Neuronal stem cell (in vitro differentiated cells): ENCODE results near the gene PLPPR2.

Experiments
- DNase-seq: peaks from one replicate; pipeline ENCODE4 v3.0.0-alpha.2; 2013; ENCODE audit warnings: low spot score
- H2AFZ ChIP-seq: one replicate; pipeline ENCODE4 v1.6.1; 2013; ENCODE audit warnings: mild to moderate bottlenecking, low read length, inconsistent platforms
- H2AK5ac ChIP-seq: 2 replicates; pipeline ENCODE4 v1.6.1; 2013; ENCODE audit warnings: low read depth, mild to moderate bottlenecking, inconsistent platforms, low read length, moderate library complexity, mixed read lengths
- H2BK120ac ChIP-seq: 2 replicates; pipeline ENCODE4 v1.6.1; 2013; ENCODE audit warnings: low read depth, mild to moderate bottlenecking, inconsistent platforms, low read length, moderate library complexity, mixed read lengths
- H2BK12ac ChIP-seq: one replicate; pipeline ENCODE4 v1.6.1; 2013; ENCODE audit warnings: low read length, inconsistent platforms
- H2BK15ac ChIP-seq: 2 replicates; pipeline ENCODE4 v1.6.1; 2013; ENCODE audit warnings: mild to moderate bottlenecking, low read length, inconsistent platforms, mixed read lengths
- H2BK5ac ChIP-seq: one replicate; pipeline ENCODE4 v1.6.1; 2013; ENCODE audit warnings: inconsistent platforms, mild to moderate bottlenecking, low read length, moderate library complexity
- H3K14ac ChIP-seq: one replicate; pipeline ENCODE4 v1.6.1; 2013; ENCODE audit warnings: low read length, inconsistent platforms
- H3K18ac ChIP-seq: 2 replicates; pipeline ENCODE4 v1.6.1; 2013; ENCODE audit warnings: low read length, inconsistent platforms
- H3K23ac ChIP-seq: 2 replicates; pipeline ENCODE4 v1.6.1; 2013; ENCODE audit warnings: low read depth, mild to moderate bottlenecking, mixed read lengths, low read length, inconsistent platforms; ENCODE audit not compliant: poor library complexity
- H3K27ac ChIP-seq: replicated peaks from 3 replicates; pipeline ENCODE4 v1.5.1; 2013; ENCODE audit warnings: low read length, inconsistent platforms
- H3K27me3 ChIP-seq, 3 experiments: 2 replicates each; pipeline ENCODE4 v1.6.1; 2013; ENCODE audit warnings: low read length in 3 of 3, mild to moderate bottlenecking in 2 of 3, inconsistent platforms in 1 of 3, low read depth in 1 of 3, mixed read lengths in 1 of 3, moderate library complexity in 1 of 3; ENCODE audit not compliant: control insufficient read depth in 3 of 3, insufficient read depth in 3 of 3
- H3K36me3 ChIP-seq, 2 donors: replicated peaks in 1 of 2; 2 replicates each; pipeline ENCODE4 v1.6.1; 2013; ENCODE audit warnings: low read length in 2 of 2; ENCODE audit not compliant: control insufficient read depth in 2 of 2, insufficient read depth in 2 of 2
- H3K4ac ChIP-seq: 2 replicates; pipeline ENCODE4 v1.6.1; 2013; ENCODE audit warnings: inconsistent platforms, mild to moderate bottlenecking, low read length, moderate library complexity
- H3K4me1 ChIP-seq, 2 donors: 1 replicate in 1 of 2; 2 replicates in 1 of 2; pipeline ENCODE4 v1.6.1; 2013; ENCODE audit warnings: low read length in 2 of 2, low read depth in 1 of 2; ENCODE audit not compliant: control insufficient read depth in 2 of 2, insufficient read depth in 1 of 2
- H3K4me2 ChIP-seq: one replicate; pipeline ENCODE4 v1.6.1; 2013; ENCODE audit warnings: mild to moderate bottlenecking, low read length, inconsistent platforms; ENCODE audit not compliant: insufficient read depth, poor library complexity, severe bottlenecking
- H3K4me3 ChIP-seq, 2 donors: 2 replicates each; pipeline ENCODE4 v1.5.1; 2013; ENCODE audit warnings: low read length in 2 of 2, mild to moderate bottlenecking in 2 of 2, inconsistent platforms in 1 of 2, moderate library complexity in 1 of 2
- H3K79me1 ChIP-seq: one replicate; pipeline ENCODE4 v1.6.1; 2013; ENCODE audit warnings: low read depth, mild to moderate bottlenecking, inconsistent platforms, low read length, moderate library complexity
- H3K9ac ChIP-seq: one replicate; pipeline ENCODE4 v1.6.1; 2013; ENCODE audit warnings: mild to moderate bottlenecking, low read depth, low read length, inconsistent platforms; ENCODE audit not compliant: poor library complexity
- H3K9me3 ChIP-seq, 2 donors: replicated peaks in 1 of 2; 2 replicates each; pipeline versions ENCODE3 to v1.6.1; 2013; ENCODE audit warnings: low read length in 2 of 2, mild to moderate bottlenecking in 2 of 2, inconsistent platforms in 1 of 2, low read depth in 1 of 2, mixed read lengths in 1 of 2, moderate library complexity in 1 of 2; ENCODE audit not compliant: control insufficient read depth in 2 of 2, insufficient read depth in 1 of 2
- H4K8ac ChIP-seq: one replicate; pipeline ENCODE4 v1.6.1; 2013; ENCODE audit warnings: low read depth, mild to moderate bottlenecking, inconsistent platforms, low read length, moderate library complexity
- H4K91ac ChIP-seq: one replicate; pipeline ENCODE4 v1.6.1; 2013; ENCODE audit warnings: low read length, low read depth, mild to moderate bottlenecking, inconsistent platforms; ENCODE audit not compliant: poor library complexity
- WGBS, 2 donors: extraction: QIAGEN DNeasy Blood & Tissue Kit; methylation state at CpG; one replicate each; pipeline ENCODE4 v1.1.7; 2013; ENCODE audit warnings: missing lambda C conversion rate in 2 of 2, mixed read lengths in 1 of 2; ENCODE audit not compliant: insufficient read length in 2 of 2, insufficient replicate concordance in 1 of 2; ENCODE audit errors: extremely low coverage in 2 of 2; 5-methylcytosine and 5-hydroxymethylcytosine counted together

Gene PLPPR2

DNA sequence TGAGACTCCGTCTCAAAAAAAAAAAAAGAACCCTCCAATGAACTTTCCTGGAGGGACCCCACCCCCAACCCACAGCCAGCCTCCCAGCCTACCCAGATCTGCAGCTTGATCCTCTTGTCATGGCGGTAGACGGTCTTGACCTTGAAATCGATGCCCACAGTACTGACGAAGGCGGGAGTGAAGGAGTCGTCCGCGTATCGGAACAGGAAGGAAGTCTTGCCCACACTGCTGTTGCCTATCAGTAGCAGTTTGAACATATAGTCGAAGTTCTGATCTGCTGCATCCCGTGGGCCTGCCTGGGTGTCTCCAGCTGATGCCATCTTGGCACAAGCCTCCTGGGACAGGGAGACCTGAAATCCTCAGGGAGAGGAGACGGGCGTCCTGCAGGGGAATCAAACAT, 18.2 kb upstream of the PLPPR2 start:
- no peak overlapping the region for H2BK5ac ChIP-seq
- no peak overlapping the region for H4K8ac ChIP-seq
- no peaks in the 10 kb centered on the region for H3K79me1 ChIP-seq
- H3K23ac ChIP-seq, result no peak overlapping the region
- no peak overlapping the region for H3K4me3 ChIP-seq
- H3K14ac ChIP-seq, result no peak overlapping the region
- no peak overlapping the region for H2AK5ac ChIP-seq
- no peak overlapping the region for H3K27ac ChIP-seq
- no peak overlapping the region for H2BK12ac ChIP-seq
- peaks cover 6 to 21% of the 10 kb centered on the region in 2 donors for H3K36me3 ChIP-seq
- H3K9ac ChIP-seq, result no peak overlapping the region
- no peaks in the 10 kb centered on the region for H3K9me3 ChIP-seq
- H3K4me2 ChIP-seq, result no peak overlapping the region
- H2BK120ac ChIP-seq, result no peak overlapping the region
- H3K27me3 ChIP-seq, result peaks cover 0 to 7% (median 0%) of the 10 kb centered on the region in 3 experiments
- H3K4me1 ChIP-seq, result peaks cover 2 to 6% of the 10 kb centered on the region in 2 donors
- no peak overlapping the region for H3K18ac ChIP-seq
- WGBS, 2 donors, result no CpG with 5 or more reads among the region's 14 CpGs
- H2AFZ ChIP-seq, result no peak overlapping the region
- no peak overlapping the region for H2BK15ac ChIP-seq
- no peak for DNase-seq
- H3K4ac ChIP-seq, result no peak overlapping the region
- H4K91ac ChIP-seq, result no peak overlapping the region

- no peak overlapping the region for H3K9ac ChIP-seq
- H2AK5ac ChIP-seq, result no peak overlapping the region
- H2BK5ac ChIP-seq, result no peak overlapping the region
- H4K8ac ChIP-seq, result no peak overlapping the region
- no peak overlapping the region for H3K18ac ChIP-seq
- H3K4me3 ChIP-seq, result no peak overlapping the region
- H3K14ac ChIP-seq, result no peak overlapping the region
- H3K23ac ChIP-seq, result no peak overlapping the region
- no peaks in the 10 kb centered on the region for H3K79me1 ChIP-seq
- no peak for DNase-seq
- H4K91ac ChIP-seq, result no peak overlapping the region
- peaks cover 2 to 6% of the 10 kb centered on the region in 2 donors for H3K4me1 ChIP-seq
- H3K27me3 ChIP-seq, result peaks cover 0 to 7% (median 0%) of the 10 kb centered on the region in 3 experiments
- peak overlapping the region; percentile 6 for H2BK15ac ChIP-seq
- no peaks in the 10 kb centered on the region for H3K9me3 ChIP-seq
- H3K27ac ChIP-seq, result no peak overlapping the region
- H3K4me2 ChIP-seq, result no peak overlapping the region
- H3K4ac ChIP-seq, result no peak overlapping the region
- no peak overlapping the region for H2BK12ac ChIP-seq
- peaks cover 6 to 16% of the 10 kb centered on the region in 2 donors for H3K36me3 ChIP-seq
- WGBS, 2 donors, result no CpG with 5 or more reads among the region's 7 CpGs
- H2AFZ ChIP-seq, result no peak overlapping the region
- H2BK120ac ChIP-seq, result no peak overlapping the region
These were observed 17.1 kb upstream of the PLPPR2 start for GRCh38 chr19:11338121-11338520.

GRCh38 chr19:11338569-11339253, 16.5 kb upstream of the PLPPR2 start:
- whole genome bisulfite sequencing, 2 donors, result no CpG with 5 or more reads among the region's 21 CpGs
- Histone ChIP-seq H3K4ac (no peak overlapping the region), H3K4me3 (peak overlapping the region; percentile 63 to 82), H2BK12ac (peak overlapping the region; percentile 82), H2AK5ac (peak overlapping the region; percentile 60), H4K91ac (no peak overlapping the region), H3K18ac (peak overlapping the region; percentile 84), H3K79me1 (no peaks in the 10 kb centered on the region), H2BK120ac (no peak overlapping the region), H3K9me3 (no peaks in the 10 kb centered on the region), H3K4me1 (peaks cover 2 to 6% of the 10 kb centered on the region in 2 donors), H2BK15ac (peak overlapping the region; percentile 6), H3K4me2 (peak overlapping the region; percentile 85), H3K36me3 (peaks cover 6 to 16% of the 10 kb centered on the region in 2 donors), H2BK5ac (no peak overlapping the region), H3K9ac (peak overlapping the region; percentile 87), H4K8ac (no peak overlapping the region), H3K27ac (no peak overlapping the region), H3K27me3 (peaks cover 0 to 7% (median 0%) of the 10 kb centered on the region in 3 experiments), H2AFZ (peak overlapping the region; percentile 98), H3K14ac (no peak overlapping the region), H3K23ac (peak overlapping the region; percentile 81)
- no peak for DNase-seq

DNA sequence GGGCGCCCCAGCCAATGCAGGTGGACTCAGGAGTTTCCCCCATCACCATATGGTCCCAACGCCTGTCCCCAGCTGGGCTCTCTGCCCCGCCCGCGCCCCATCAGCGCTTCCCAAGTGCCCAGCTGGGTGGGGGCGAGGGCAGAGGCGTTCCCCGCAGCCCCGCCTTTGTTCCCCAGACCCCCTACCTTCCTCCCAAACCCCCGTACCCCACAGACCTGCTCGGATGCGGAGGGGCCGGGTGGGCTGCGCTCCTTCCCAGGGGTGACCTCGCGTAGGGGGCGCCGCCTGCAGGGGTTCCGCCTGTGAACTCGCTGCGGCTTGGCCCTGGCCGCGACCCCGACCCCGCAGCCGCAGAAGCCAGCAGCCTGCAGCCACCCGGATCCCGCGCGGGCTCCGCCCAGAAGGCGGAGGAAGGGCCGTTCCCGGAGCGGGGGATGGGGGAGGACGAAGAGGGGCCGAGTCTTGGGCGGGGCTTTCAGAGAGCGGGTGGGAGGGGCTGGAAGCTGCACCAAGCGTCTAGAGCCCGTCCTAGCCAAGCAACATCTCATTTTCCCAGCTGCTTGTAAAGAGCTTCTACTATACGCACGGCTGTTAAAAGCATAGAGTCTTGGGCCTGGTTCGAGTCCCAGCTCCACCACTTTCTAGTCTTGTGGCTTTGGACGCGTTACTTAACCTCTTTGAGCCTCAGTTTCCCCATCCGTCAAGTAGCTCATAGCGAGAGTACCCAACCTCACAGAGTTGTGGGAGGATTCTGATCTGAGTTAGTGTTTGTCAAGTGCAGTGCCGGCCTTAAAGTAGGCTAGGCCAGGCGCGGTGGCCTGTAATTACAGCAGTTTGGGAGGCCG, 15.8 kb upstream of the PLPPR2 start, which contains the start of gene RAB3D:
RAB3D (minus strand) TSS at position 404 of the 845 bp plus-strand sequence. CDS start 2,258 bp downstream, outside the sequence.
- Histone ChIP-seq H2BK120ac (no peak within 1 kb of the TSS), H2BK5ac (no peak within 1 kb of the TSS), H4K91ac (no peak within 1 kb of the TSS), H4K8ac (no peak within 1 kb of the TSS), H2BK12ac (peak within 1 kb of the TSS; percentile 82), H3K23ac (peak within 1 kb of the TSS; percentile 81), H2BK15ac (peak within 1 kb of the TSS; percentile 6), H3K9me3 (no peaks in the 10 kb centered on the region), H3K79me1 (no peaks in the 10 kb centered on the region), H2AK5ac (peak within 1 kb of the TSS; percentile 60), H3K27ac (no peak within 1 kb of the TSS), H3K27me3 (peaks cover 0 to 7% (median 0%) of the 10 kb centered on the region in 3 experiments), H3K36me3 (peaks cover 7 to 16% of the 10 kb centered on the region in 2 donors), H3K18ac (peak within 1 kb of the TSS; percentile 84), H3K4me2 (peak within 1 kb of the TSS; percentile 85), H3K14ac (peak within 1 kb of the TSS; percentile 76), H3K4me3 (peak within 1 kb of the TSS; percentile 63 to 82), H3K9ac (peak within 1 kb of the TSS; percentile 87), H3K4me1 (peaks cover 2 to 6% of the 10 kb centered on the region in 2 donors), H3K4ac (no peak within 1 kb of the TSS), H2AFZ (peak within 1 kb of the TSS; percentile 98)
- no CpG with 5 or more reads among the region's 53 CpGs for WGBS, 2 donors
- peak; percentile 86 for DNase-seq
